BJ (cell line): Measurements from ENCODE around the gene CACYBP. TPM values are rescaled to one million over a fixed set of nuclear protein-coding genes. Genes with fewer than 3 reads are reported as not detected.

ENCODE experiments used
- CTCF ChIA-PET: fragments of 350-600 bp; formaldehyde crosslinking; extraction: SDS; loops from one replicate; lab custom pipeline; 2021; ENCODE audit warnings: antibody characterized with exemption, inconsistent platforms; lab: Yijun Ruan, JAX
- POLR2A ChIA-PET: fragments of 300-600 bp; sonication (Branson Sonifier 250); formaldehyde crosslinking; extraction: SDS; loops from one replicate; lab custom pipeline; 2021; ENCODE audit warnings: antibody characterized with exemption; lab: Charles Lee
- DNase-seq: peaks from one replicate; pipeline ENCODE4 v3.0.0-alpha.2; 2011; ENCODE audit warnings: low read depth
- H3K27me3 ChIP-seq: 2 replicates; pipeline ENCODE4 v1.6.0; 2011; ENCODE audit warnings: low read length; ENCODE audit not compliant: control insufficient read depth, insufficient read depth
- H3K36me3 ChIP-seq: 2 replicates; pipeline ENCODE4 v1.5.1; 2011; ENCODE audit warnings: low read length; ENCODE audit not compliant: control insufficient read depth, insufficient read depth
- H3K4me3 ChIP-seq: 2 replicates; pipeline ENCODE4 v1.5.1; 2011; ENCODE audit warnings: low read depth, mild to moderate bottlenecking, control low read depth, low read length
- CTCF ChIP-seq: IDR thresholded peaks from 2 replicates; pipeline ENCODE4 v1.5.1; 2011; ENCODE audit warnings: low read depth, mild to moderate bottlenecking, control low read depth, inconsistent platforms, low read length, moderate library complexity; ENCODE audit not compliant: insufficient read depth
- polyA plus RNA-seq: library from polyadenylated mRNA; depleted of rRNA; stranded (reverse); fragments of >200 nt; gene quantifications from 2 replicates; pipeline ENCODE4 v1.2.3, GENCODE V29; 2011

Gene CACYBP
- polyA plus RNA-seq, 1 experiment = 20.5 TPM

- ChIA-PET POLR2A (no interaction called here), CTCF (interaction anchor here (0.8 to 3.3 kb wide), 16 partner anchors 8 to 721 kb away, joined by 3 to 19 read pairs (median 5); no protein-coding TSS in a partner anchor)
- Histone ChIP-seq H3K36me3 (no peaks in the 10 kb centered on the region), H3K27me3 (no peaks in the 10 kb centered on the region), H3K4me3 (no peak overlapping the region)
- DNase-seq = no peak
- TF ChIP-seq CTCF = peak; percentile 58
Observed at GRCh38 chr1:174982971-174983689, 16.6 kb upstream of the CACYBP start.

DNA sequence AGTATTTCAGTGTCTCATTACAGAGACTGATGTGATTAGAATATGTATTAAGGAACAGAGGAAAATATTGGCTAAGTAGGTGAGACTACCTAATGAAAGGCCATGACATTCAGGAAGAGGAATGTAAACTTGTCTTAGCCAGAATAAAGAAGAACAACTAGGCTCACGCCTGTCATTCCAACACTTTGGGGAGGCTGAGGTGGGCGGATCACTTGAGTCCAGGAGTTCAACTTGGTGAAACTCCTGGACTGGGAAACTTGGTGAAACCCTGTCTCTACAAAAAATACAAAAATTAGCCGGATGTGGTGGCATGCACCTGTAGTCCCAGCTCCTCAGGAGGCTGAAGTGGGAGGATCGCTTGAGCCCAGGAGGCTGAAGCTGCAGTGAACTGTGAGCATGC is 14.8 kb upstream of the CACYBP start:
- H3K36me3 ChIP-seq = no peaks in the 10 kb centered on the region
- ChIA-PET POLR2A (no interaction called here), CTCF (interaction anchor here (1.0 to 3.3 kb wide), 2 partner anchors 212 to 219 kb away, joined by 3 to 16 read pairs; no protein-coding TSS in a partner anchor)
- no peak for TF ChIP-seq CTCF
- DNase-seq = no peak
- H3K27me3 ChIP-seq = no peaks in the 10 kb centered on the region
- H3K4me3 ChIP-seq = no peak overlapping the region

DNA sequence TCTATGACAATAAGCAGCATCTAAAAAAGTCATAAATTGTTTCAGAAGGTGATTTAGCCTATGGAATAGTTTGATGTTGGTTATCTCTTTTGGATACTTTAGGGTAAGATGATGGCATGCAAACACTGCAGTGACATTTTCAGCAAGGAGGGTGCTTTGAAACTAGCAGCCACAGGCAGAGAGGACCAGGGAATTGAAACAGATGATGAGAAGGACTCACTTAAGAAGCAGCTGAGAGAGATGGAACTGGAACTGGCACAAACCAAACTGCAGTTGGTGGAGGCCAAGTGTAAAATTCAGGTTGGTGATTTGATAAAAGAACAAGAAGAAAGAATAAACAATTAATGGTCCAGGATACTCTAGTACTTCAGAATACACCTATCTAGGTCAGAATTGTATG is 11.2 kb upstream of the CACYBP start:
- TF ChIP-seq CTCF = no peak
- Histone ChIP-seq H3K27me3 (no peaks in the 10 kb centered on the region), H3K4me3 (no peak overlapping the region), H3K36me3 (no peaks in the 10 kb centered on the region)
- ChIA-PET POLR2A (no interaction called here), CTCF (interaction anchor here (1.1 to 2.2 kb wide), 3 partner anchors 10 to 218 kb away, joined by 4 to 9 read pairs (median 9); no protein-coding TSS in a partner anchor)
- no peak for DNase-seq

- H3K36me3 ChIP-seq = no peaks in the 10 kb centered on the region
- CTCF ChIA-PET = interaction anchor here (1.1 to 2.2 kb wide), 3 partner anchors 10 to 219 kb away, joined by 4 to 9 read pairs (median 9); no protein-coding TSS in a partner anchor
- no peak for TF ChIP-seq CTCF
- no peak overlapping the region for H3K4me3 ChIP-seq
- no peaks in the 10 kb centered on the region for H3K27me3 ChIP-seq
- POLR2A ChIA-PET = no interaction called here
- no peak for DNase-seq
Observed at GRCh38 chr1:174988986-174989385, 10.8 kb upstream of the CACYBP start.

DNA sequence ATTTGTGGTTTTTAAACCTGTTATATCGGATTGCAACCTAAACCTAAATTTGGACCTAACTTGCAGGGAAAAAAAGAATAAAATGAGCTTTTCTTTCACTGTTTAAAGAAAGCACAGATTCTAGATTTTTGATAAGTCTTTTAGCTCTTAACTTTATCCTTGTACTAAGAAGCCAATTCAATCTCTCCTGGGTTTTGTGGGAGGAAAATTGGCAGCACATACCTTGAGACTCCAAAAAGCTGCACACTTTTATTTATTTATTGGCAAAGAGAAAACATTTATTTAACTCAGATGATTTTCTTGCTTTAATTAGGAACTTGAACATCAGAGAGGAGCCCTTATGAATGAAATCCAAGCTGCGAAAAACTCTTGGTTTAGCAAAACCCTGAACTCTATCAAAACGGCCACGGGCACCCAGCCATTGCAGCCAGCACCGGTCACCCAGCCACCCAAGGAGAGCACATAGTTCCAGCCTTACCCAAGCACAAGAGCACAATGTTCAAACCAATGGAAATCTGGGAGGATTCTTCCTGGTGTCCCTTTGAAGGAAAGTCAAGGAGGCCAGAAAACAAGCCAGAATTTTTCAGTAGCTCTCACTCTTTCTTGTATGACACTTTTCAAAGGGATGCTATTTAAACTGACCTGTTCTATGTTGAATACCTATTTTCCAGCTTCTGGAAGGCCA is 10.1 kb upstream of the CACYBP start:
- Histone ChIP-seq H3K4me3 (no peak overlapping the region), H3K27me3 (no peaks in the 10 kb centered on the region), H3K36me3 (no peaks in the 10 kb centered on the region)
- DNase-seq = no peak
- ChIA-PET CTCF (interaction anchor here (0.6 to 2.2 kb wide), 4 partner anchors 9 to 612 kb away, joined by 3 to 9 read pairs (median 6); no protein-coding TSS in a partner anchor), POLR2A (no interaction called here)
- TF ChIP-seq CTCF = no peak
